ENCODE data around the gene TMEM117. TPM values are rescaled to one million over a fixed set of nuclear protein-coding genes. Genes with fewer than 3 reads are reported as not detected.
A peak's percentile ranks its signal among the peaks of the same experiment; 100 is the strongest.

The TMEM117 gene
- polyA plus RNA-seq, 1 donor: 14.9 TPM

DNA sequence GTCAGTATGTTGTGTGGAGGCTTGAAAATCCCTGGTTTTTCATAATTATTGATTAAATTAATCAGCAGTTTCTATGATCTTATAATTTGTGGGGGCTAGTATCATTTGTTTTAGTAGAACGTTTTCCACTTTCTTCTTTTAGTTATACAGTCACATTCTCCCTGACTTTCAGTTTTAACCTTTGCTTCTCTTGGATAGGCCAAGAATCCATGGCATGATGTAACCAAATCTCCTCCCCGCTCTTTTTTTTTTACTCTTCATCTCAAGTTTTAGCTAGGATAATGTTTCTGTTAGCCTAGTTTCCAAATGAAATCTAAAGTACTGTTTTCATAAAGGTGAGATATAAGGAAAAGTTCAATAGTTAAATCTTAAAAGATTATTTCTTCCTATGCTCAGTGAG, 106.5 kb downstream of the TMEM117 start:
- WGBS (ENCODE audit: insufficient coverage, low lambda C conversion rate): 71% methylated on average over 2 of the region's 2 CpGs
- no peak for DNase-seq
- no peak overlapping the region for H3K4me3 ChIP-seq (ENCODE audit: low read length)
- H3K4me1 ChIP-seq (ENCODE audit: control insufficient read depth, insufficient read depth, low read length): no peaks in the 10 kb centered on the region
- no peaks in the 10 kb centered on the region for H3K9me3 ChIP-seq (ENCODE audit: control insufficient read depth, low read depth, low read length)
- no peaks in the 10 kb centered on the region for H3K27me3 ChIP-seq (ENCODE audit: control insufficient read depth, insufficient read depth, low read length)
- H3K36me3 ChIP-seq (ENCODE audit: control insufficient read depth, insufficient read depth, low read length): no peaks in the 10 kb centered on the region
- H3K27ac ChIP-seq (ENCODE audit: low read length): no peak overlapping the region

DNA sequence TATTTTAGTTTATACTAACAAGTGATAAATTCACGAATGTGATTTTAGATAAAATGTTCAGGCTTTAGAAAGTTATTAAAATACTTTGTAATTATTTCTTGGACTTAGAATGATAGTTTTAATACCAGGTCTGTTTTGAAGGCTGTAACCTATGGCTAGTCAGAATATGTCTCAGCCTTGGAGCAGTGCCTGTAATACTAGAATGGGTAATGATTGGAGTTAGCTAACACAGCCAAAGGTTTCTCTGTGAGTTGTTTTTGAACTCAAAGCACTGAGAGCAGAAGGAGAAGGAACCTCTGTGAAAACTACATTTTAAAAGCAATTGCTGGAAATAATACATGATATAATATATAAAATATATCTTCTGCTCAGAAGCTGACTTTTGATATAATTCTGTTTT, 110.1 kb downstream of the TMEM117 start:
- 100% methylated on average over 1 of the region's 1 CpG for WGBS (ENCODE audit: insufficient coverage, low lambda C conversion rate)
- no peak overlapping the region for H3K4me3 ChIP-seq (ENCODE audit: low read length)
- no peaks in the 10 kb centered on the region for H3K9me3 ChIP-seq (ENCODE audit: control insufficient read depth, low read depth, low read length)
- H3K36me3 ChIP-seq (ENCODE audit: control insufficient read depth, insufficient read depth, low read length): no peaks in the 10 kb centered on the region
- no peak for DNase-seq
- H3K27me3 ChIP-seq (ENCODE audit: control insufficient read depth, insufficient read depth, low read length): no peaks in the 10 kb centered on the region
- H3K4me1 ChIP-seq (ENCODE audit: control insufficient read depth, insufficient read depth, low read length): no peaks in the 10 kb centered on the region
- H3K27ac ChIP-seq (ENCODE audit: low read length): no peak overlapping the region

GRCh38 chr12:43951286-43951685, 115.4 kb downstream of the TMEM117 start:
- Histone ChIP-seq H3K27me3 (ENCODE audit: control insufficient read depth, insufficient read depth, low read length) (no peaks in the 10 kb centered on the region), H3K36me3 (ENCODE audit: control insufficient read depth, insufficient read depth, low read length) (no peaks in the 10 kb centered on the region), H3K4me1 (ENCODE audit: control insufficient read depth, insufficient read depth, low read length) (no peaks in the 10 kb centered on the region), H3K4me3 (ENCODE audit: low read length) (no peak overlapping the region), H3K27ac (ENCODE audit: low read length) (no peak overlapping the region), H3K9me3 (ENCODE audit: control insufficient read depth, low read depth, low read length) (no peaks in the 10 kb centered on the region)
- WGBS (ENCODE audit: insufficient coverage, low lambda C conversion rate): no CpG with 5 or more reads among the region's 6 CpGs
- no peak for DNase-seq

GRCh38 chr12:43957732-43958372, 122.0 kb downstream of the TMEM117 start:
- Histone ChIP-seq H3K27me3 (ENCODE audit: control insufficient read depth, insufficient read depth, low read length) (no peaks in the 10 kb centered on the region), H3K9me3 (ENCODE audit: control insufficient read depth, low read depth, low read length) (no peaks in the 10 kb centered on the region), H3K4me3 (ENCODE audit: low read length) (no peak overlapping the region), H3K4me1 (ENCODE audit: control insufficient read depth, insufficient read depth, low read length) (no peaks in the 10 kb centered on the region), H3K36me3 (ENCODE audit: control insufficient read depth, insufficient read depth, low read length) (no peaks in the 10 kb centered on the region), H3K27ac (ENCODE audit: low read length) (no peak overlapping the region)
- peak in 1 of 2 donors; percentile 28 for DNase-seq
- 0% methylated on average over 1 of the region's 2 CpGs for WGBS (ENCODE audit: insufficient coverage, low lambda C conversion rate)

DNA sequence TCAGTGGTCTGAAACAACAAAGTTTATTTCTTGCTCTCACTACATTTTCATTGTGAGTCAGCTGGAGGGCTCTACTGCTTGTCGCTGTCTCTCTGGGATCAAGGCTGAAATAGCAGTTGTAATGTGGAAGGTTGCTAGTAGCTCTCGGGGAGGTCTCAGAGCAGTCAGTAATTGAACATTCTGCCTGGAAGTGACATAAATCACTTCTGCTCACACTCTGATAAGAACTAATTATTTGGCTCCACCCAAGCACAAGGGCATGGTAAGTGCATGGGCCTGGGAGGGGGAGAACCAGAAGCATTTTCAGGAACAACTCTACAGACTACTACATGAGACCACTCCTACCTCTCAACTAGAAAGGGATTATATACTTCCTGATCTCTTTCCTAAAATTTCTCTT, 128.2 kb downstream of the TMEM117 start:
- no peaks in the 10 kb centered on the region for H3K4me1 ChIP-seq (ENCODE audit: control insufficient read depth, insufficient read depth, low read length)
- no peak overlapping the region for H3K27ac ChIP-seq (ENCODE audit: low read length)
- H3K4me3 ChIP-seq (ENCODE audit: low read length): no peak overlapping the region
- H3K27me3 ChIP-seq (ENCODE audit: control insufficient read depth, insufficient read depth, low read length): no peaks in the 10 kb centered on the region
- H3K9me3 ChIP-seq (ENCODE audit: control insufficient read depth, low read depth, low read length): no peaks in the 10 kb centered on the region
- DNase-seq: no peak
- no peaks in the 10 kb centered on the region for H3K36me3 ChIP-seq (ENCODE audit: control insufficient read depth, insufficient read depth, low read length)
- no CpG with 5 or more reads among the region's 2 CpGs for WGBS (ENCODE audit: insufficient coverage, low lambda C conversion rate)

GRCh38 chr12:43964961-43965360, 129.1 kb downstream of the TMEM117 start:
- Histone ChIP-seq H3K27me3 (ENCODE audit: control insufficient read depth, insufficient read depth, low read length) (no peaks in the 10 kb centered on the region), H3K27ac (ENCODE audit: low read length) (no peak overlapping the region)
- WGBS (ENCODE audit: insufficient coverage, low lambda C conversion rate): no CpG with 5 or more reads among the region's 3 CpGs

DNA sequence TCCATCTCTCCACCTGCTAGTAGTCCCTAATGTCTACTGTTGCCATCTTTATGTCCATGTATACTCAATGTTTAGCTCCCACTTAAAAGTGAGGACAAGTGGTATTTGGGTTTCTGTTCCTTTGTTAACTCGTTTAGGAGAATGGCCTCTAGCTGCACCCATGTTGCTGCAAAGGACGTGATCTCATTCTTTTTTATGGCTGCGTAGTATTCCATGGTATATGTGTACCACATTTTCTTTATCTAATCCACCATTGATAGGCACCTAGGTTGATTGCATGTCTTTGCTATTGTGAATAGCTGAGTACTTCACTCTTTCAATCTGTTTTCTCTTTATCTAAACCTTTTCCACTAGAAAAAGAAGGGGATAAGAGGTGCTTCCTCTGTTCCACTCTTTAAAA, 130.0 kb downstream of the TMEM117 start:
- DNase-seq: no peak
- H3K36me3 ChIP-seq (ENCODE audit: control insufficient read depth, insufficient read depth, low read length): no peaks in the 10 kb centered on the region
- H3K9me3 ChIP-seq (ENCODE audit: control insufficient read depth, low read depth, low read length): no peaks in the 10 kb centered on the region
- no peak overlapping the region for H3K27ac ChIP-seq (ENCODE audit: low read length)
- WGBS (ENCODE audit: insufficient coverage, low lambda C conversion rate): no CpG with 5 or more reads among the region's 3 CpGs
- no peak overlapping the region for H3K4me3 ChIP-seq (ENCODE audit: low read length)
- no peaks in the 10 kb centered on the region for H3K27me3 ChIP-seq (ENCODE audit: control insufficient read depth, insufficient read depth, low read length)
- H3K4me1 ChIP-seq (ENCODE audit: control insufficient read depth, insufficient read depth, low read length): no peaks in the 10 kb centered on the region

More at GRCh38 chr12:43964961-43965360, 129.1 kb downstream of the TMEM117 start:
- no peaks in the 10 kb centered on the region for H3K36me3 ChIP-seq (ENCODE audit: control insufficient read depth, insufficient read depth, low read length)
- no peaks in the 10 kb centered on the region for H3K4me1 ChIP-seq (ENCODE audit: control insufficient read depth, insufficient read depth, low read length)
- no peaks in the 10 kb centered on the region for H3K9me3 ChIP-seq (ENCODE audit: control insufficient read depth, low read depth, low read length)
- H3K4me3 ChIP-seq (ENCODE audit: low read length): no peak overlapping the region
- DNase-seq: peak; percentile 17 to 45

DNA sequence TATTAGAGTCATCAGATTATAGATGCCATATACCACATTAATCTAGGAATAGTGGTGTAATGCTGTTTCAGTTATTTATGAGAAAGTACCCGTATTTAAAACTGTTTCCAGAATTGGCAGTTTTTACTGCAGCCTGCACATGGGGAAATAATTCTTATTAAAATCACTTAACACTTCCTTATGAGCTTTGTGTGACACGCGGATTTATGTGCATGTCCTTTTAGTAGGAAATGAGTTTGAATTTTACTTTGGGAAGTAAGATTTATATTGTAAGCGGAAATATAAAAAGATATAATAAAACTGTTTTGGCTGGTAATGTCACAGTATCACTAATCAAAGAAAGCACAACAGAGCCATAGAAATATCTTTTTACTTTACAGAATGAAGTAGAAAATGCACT, 132.9 kb downstream of the TMEM117 start:
- H3K36me3 ChIP-seq (ENCODE audit: control insufficient read depth, insufficient read depth, low read length): no peaks in the 10 kb centered on the region
- 100% methylated on average over 4 of the region's 4 CpGs for WGBS (ENCODE audit: insufficient coverage, low lambda C conversion rate)

GRCh38 chr12:43969882-43970281, 134.0 kb downstream of the TMEM117 start:
- H3K27me3 ChIP-seq (ENCODE audit: control insufficient read depth, insufficient read depth, low read length): no peaks in the 10 kb centered on the region
- DNase-seq: no peak
- no peaks in the 10 kb centered on the region for H3K9me3 ChIP-seq (ENCODE audit: control insufficient read depth, low read depth, low read length)
- H3K4me3 ChIP-seq (ENCODE audit: low read length): no peak overlapping the region
- no peak overlapping the region for H3K27ac ChIP-seq (ENCODE audit: low read length)
- H3K36me3 ChIP-seq (ENCODE audit: control insufficient read depth, insufficient read depth, low read length): no peaks in the 10 kb centered on the region
- H3K4me1 ChIP-seq (ENCODE audit: control insufficient read depth, insufficient read depth, low read length): no peaks in the 10 kb centered on the region
- no CpG with 5 or more reads among the region's 2 CpGs for WGBS (ENCODE audit: insufficient coverage, low lambda C conversion rate)

More for the DNA sequence above, 132.9 kb downstream of the TMEM117 start:
- no peak for DNase-seq
- no peaks in the 10 kb centered on the region for H3K27me3 ChIP-seq (ENCODE audit: control insufficient read depth, insufficient read depth, low read length)
- H3K4me1 ChIP-seq (ENCODE audit: control insufficient read depth, insufficient read depth, low read length): no peaks in the 10 kb centered on the region
- no peak overlapping the region for H3K4me3 ChIP-seq (ENCODE audit: low read length)
- H3K27ac ChIP-seq (ENCODE audit: low read length): no peak overlapping the region
- H3K9me3 ChIP-seq (ENCODE audit: control insufficient read depth, low read depth, low read length): no peaks in the 10 kb centered on the region

DNA sequence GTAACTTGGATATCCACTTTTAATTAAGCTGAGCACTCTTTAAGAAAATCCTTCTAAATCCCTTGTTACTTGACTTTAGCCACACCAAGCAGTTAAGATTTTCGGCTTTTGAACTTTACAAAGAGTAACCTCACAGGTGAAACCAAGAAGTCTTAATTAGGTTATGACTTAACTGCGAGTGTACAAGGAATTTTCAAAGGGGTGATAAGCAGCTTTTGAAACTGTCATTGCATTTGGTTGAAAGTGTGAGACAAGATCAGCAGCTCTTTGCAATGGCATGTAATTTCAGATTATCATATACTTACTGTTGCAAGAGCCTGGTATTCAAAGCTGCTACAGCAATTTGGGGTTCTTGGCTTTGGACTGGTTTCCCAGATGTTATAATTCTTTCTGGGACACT, 137.5 kb downstream of the TMEM117 start:
- Histone ChIP-seq H3K4me3 (ENCODE audit: low read length) (no peak overlapping the region), H3K36me3 (ENCODE audit: control insufficient read depth, insufficient read depth, low read length) (no peaks in the 10 kb centered on the region), H3K9me3 (ENCODE audit: control insufficient read depth, low read depth, low read length) (no peaks in the 10 kb centered on the region), H3K27ac (ENCODE audit: low read length) (no peak overlapping the region), H3K4me1 (ENCODE audit: control insufficient read depth, insufficient read depth, low read length) (no peaks in the 10 kb centered on the region), H3K27me3 (ENCODE audit: control insufficient read depth, insufficient read depth, low read length) (no peaks in the 10 kb centered on the region)
- no peak for DNase-seq
- no CpG with 5 or more reads among the region's 2 CpGs for WGBS (ENCODE audit: insufficient coverage, low lambda C conversion rate)

DNA sequence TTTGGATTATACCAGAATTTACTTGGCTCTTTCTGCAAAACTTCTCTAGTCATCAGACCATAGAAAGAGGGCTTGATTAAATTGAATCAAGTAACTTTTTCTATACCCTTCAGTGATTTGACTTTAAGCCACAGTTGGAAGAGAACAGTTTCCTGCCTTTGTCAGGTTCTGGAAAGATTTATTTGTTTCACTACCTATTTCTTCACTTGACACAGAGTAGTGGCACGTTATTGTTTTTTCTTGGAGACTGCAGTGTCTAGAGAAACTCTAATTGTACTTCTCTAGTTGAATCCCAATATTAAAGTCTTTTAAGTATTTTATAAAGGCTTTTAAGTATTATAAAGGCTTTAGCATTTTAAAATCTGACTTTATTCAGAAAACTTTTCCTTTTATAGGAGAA, 138.1 kb downstream of the TMEM117 start:
- H3K9me3 ChIP-seq (ENCODE audit: control insufficient read depth, low read depth, low read length): no peaks in the 10 kb centered on the region
- H3K27ac ChIP-seq (ENCODE audit: low read length): no peak overlapping the region
- no CpG with 5 or more reads among the region's 1 CpG for WGBS (ENCODE audit: insufficient coverage, low lambda C conversion rate)
- H3K27me3 ChIP-seq (ENCODE audit: control insufficient read depth, insufficient read depth, low read length): no peaks in the 10 kb centered on the region
- no peaks in the 10 kb centered on the region for H3K36me3 ChIP-seq (ENCODE audit: control insufficient read depth, insufficient read depth, low read length)
- no peaks in the 10 kb centered on the region for H3K4me1 ChIP-seq (ENCODE audit: control insufficient read depth, insufficient read depth, low read length)
- H3K4me3 ChIP-seq (ENCODE audit: low read length): no peak overlapping the region
- no peak for DNase-seq
